HEK293T (cell line): ENCODE measurements around the gene MED4.

Experiments used
- ARNT ChIP-seq: fragments of 450-650 bp; IDR thresholded peaks from 2 replicates; pipeline ENCODE4 v1.6.1; 2017; ENCODE audit warnings: mild to moderate bottlenecking
- FOXK2 ChIP-seq: fragments of 450-650 bp; IDR thresholded peaks from 2 replicates; pipeline ENCODE4 v1.6.1; 2016; ENCODE audit warnings: mild to moderate bottlenecking
- FOXM1 ChIP-seq: fragments of 450-650 bp; IDR thresholded peaks from 2 replicates; pipeline ENCODE4 v1.6.1; 2017; ENCODE audit warnings: mild to moderate bottlenecking, borderline replicate concordance
- SUZ12 ChIP-seq: fragments of 450-650 bp; IDR thresholded peaks from 2 replicates; pipeline ENCODE4 v1.6.1; 2016; ENCODE audit warnings: mild to moderate bottlenecking
- TARDBP ChIP-seq: fragments of 450-650 bp; IDR thresholded peaks from 2 replicates; pipeline ENCODE4 v1.6.1; 2016

GRCh38 chr13:48081739-48082138, 13.2 kb downstream of the MED4 start:
- TF ChIP-seq FOXM1 (no peak), FOXK2 (no peak), ARNT (no peak), TARDBP (no peak), SUZ12 (no peak)
